ENCODE measurements around the gene GBF1. TPM values are rescaled to one million over a fixed set of nuclear protein-coding genes. Genes with fewer than 3 reads are reported as not detected.
"Not testable (repeated sequence)": the region's sequence is repeated elsewhere in the genome, so short reads cannot be mapped to it uniquely, and the experiment has no call there.

Gene GBF1
- total RNA-seq, 1 donor, result 52.1 TPM

DNA sequence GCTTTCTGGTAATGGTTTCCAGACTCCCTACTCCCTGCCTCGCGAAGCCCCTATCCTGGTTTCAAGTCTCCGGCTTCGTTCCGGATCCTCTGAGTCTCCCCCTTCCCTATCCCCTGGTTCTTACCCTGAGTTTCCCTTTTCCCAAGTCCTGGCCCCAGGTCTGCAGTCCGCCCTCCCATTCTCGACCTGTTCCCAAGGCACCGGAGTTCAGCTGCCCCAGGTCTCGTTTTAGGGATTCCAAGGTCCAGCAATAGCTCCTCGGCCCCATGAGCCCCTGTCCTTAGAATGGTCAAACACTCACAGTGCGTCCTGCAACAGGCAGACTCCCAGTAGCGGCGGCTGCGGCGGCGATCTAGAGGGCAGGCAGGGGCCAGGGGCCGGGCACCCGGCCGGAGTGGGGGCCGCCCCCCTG lies 4.3 kb upstream of the GBF1 start:
- TF ChIP-seq, protein P1, sequence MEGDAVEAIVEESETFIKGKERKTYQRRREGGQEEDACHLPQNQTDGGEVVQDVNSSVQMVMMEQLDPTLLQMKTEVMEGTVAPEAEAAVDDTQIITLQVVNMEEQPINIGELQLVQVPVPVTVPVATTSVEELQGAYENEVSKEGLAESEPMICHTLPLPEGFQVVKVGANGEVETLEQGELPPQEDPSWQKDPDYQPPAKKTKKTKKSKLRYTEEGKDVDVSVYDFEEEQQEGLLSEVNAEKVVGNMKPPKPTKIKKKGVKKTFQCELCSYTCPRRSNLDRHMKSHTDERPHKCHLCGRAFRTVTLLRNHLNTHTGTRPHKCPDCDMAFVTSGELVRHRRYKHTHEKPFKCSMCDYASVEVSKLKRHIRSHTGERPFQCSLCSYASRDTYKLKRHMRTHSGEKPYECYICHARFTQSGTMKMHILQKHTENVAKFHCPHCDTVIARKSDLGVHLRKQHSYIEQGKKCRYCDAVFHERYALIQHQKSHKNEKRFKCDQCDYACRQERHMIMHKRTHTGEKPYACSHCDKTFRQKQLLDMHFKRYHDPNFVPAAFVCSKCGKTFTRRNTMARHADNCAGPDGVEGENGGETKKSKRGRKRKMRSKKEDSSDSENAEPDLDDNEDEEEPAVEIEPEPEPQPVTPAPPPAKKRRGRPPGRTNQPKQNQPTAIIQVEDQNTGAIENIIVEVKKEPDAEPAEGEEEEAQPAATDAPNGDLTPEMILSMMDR (IDR thresholded peaks at IDR 0.05; ENCODE audit: insufficient read depth, low read length), result no peak
- no peak for DNase-seq (ENCODE audit: low read depth)

GRCh38 chr10:102241444-102242117 lies 3.8 kb upstream of the GBF1 start, which contains the start of gene PITX3:
Gene PITX3 (minus strand): TSS chr10:102241512. CDS start chr10:102232080, 9,432 bp downstream.
- TF ChIP-seq, protein P1 (IDR thresholded peaks at IDR 0.05; ENCODE audit: insufficient read depth, low read length), result no peak
- peak; percentile 91 for DNase-seq (ENCODE audit: low read depth)
- peak within 1 kb of the TSS; percentile 88 for H3K4me3 ChIP-seq (ENCODE audit: low read depth, low read length)

More for the DNA sequence above, 4.3 kb upstream of the GBF1 start:
- peak overlapping the region; percentile 88 for H3K4me3 ChIP-seq (ENCODE audit: low read depth, low read length)

GRCh38 chr10:102242118-102242485 lies 3.2 kb upstream of the GBF1 start:
- no peak for DNase-seq (ENCODE audit: low read depth)
- TF ChIP-seq, protein P1 (IDR thresholded peaks at IDR 0.05; ENCODE audit: insufficient read depth, low read length), result no peak
- peak overlapping the region; percentile 88 for H3K4me3 ChIP-seq (ENCODE audit: low read depth, low read length)

- TF ChIP-seq, protein P1 (IDR thresholded peaks at IDR 0.05; ENCODE audit: insufficient read depth, low read length), result no peak
- DNase-seq (ENCODE audit: low read depth), result peak; percentile 89
- no peak overlapping the region for H3K4me3 ChIP-seq (ENCODE audit: low read depth, low read length)
Measured at GRCh38 chr10:102243309-102243708, 2.0 kb upstream of the GBF1 start.

- no peak for DNase-seq (ENCODE audit: low read depth)
- peak overlapping the region; percentile 100 for H3K4me3 ChIP-seq (ENCODE audit: low read depth, low read length)
- TF ChIP-seq, protein P1 (IDR thresholded peaks at IDR 0.05; ENCODE audit: insufficient read depth, low read length), result no peak
Measured at GRCh38 chr10:102245932-102246251, 560 bp downstream of the GBF1 start.

- DNase-seq (ENCODE audit: low read depth), result peak; percentile 40
- TF ChIP-seq, protein P1 (IDR thresholded peaks at IDR 0.05; ENCODE audit: insufficient read depth, low read length), result no peak
- peak overlapping the region; percentile 100 for H3K4me3 ChIP-seq (ENCODE audit: low read depth, low read length)
Measured at GRCh38 chr10:102246261-102246660, 929 bp downstream of the GBF1 start.

- DNase-seq (ENCODE audit: low read depth), result peak; percentile 15
- TF ChIP-seq, protein P1 (IDR thresholded peaks at IDR 0.05; ENCODE audit: insufficient read depth, low read length), result no peak
- H3K4me3 ChIP-seq (ENCODE audit: low read depth, low read length), result peak overlapping the region; percentile 4
Measured at GRCh38 chr10:102247734-102248133, 2.4 kb downstream of the GBF1 start.

GRCh38 chr10:102252508-102252907 lies 7.2 kb downstream of the GBF1 start:
- not testable (repeated sequence) for H3K4me3 ChIP-seq (ENCODE audit: low read depth, low read length); DNase-seq (ENCODE audit: low read depth)
